ENCODE results near the gene GZMH.

- TF ChIP-seq CHD2 (IDR thresholded peaks at IDR 0.05; ENCODE audit: low read length) (no peak), JUN (IDR thresholded peaks at IDR 0.05; ENCODE audit: low read depth, low read length) (no peak), CTCF (IDR thresholded peaks at IDR 0.05; ENCODE audit: control extremely low read depth in 1 of 3, insufficient read depth in 1 of 3, low read depth in 1 of 3, low read length in 3 of 3) (no peak), EZH2 (IDR thresholded peaks at IDR 0.05; ENCODE audit: low read depth, low read length, severe bottlenecking) (no peak), TCF12 (IDR thresholded peaks at IDR 0.05; ENCODE audit: low read depth, low read length) (no peak), KDM5A (IDR thresholded peaks at IDR 0.05; ENCODE audit: low read length) (no peak), POLR2A (IDR thresholded peaks at IDR 0.05; ENCODE audit: control extremely low read depth in 1 of 2, low read depth in 2 of 2, low read length in 2 of 2) (no peak), ZNF274 (IDR thresholded peaks at IDR 0.05; ENCODE audit: borderline replicate concordance, extremely low read depth, low read length) (no peak), SP1 (IDR thresholded peaks at IDR 0.05; ENCODE audit: low read depth, low read length) (no peak), SUZ12 (IDR thresholded peaks at IDR 0.05; ENCODE audit: low read length) (no peak)
- TF ChIP-seq, protein P1, sequence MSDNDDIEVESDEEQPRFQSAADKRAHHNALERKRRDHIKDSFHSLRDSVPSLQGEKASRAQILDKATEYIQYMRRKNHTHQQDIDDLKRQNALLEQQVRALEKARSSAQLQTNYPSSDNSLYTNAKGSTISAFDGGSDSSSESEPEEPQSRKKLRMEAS (IDR thresholded peaks at IDR 0.05) = no peak
Measured at GRCh38 chr14:24556756-24557155, 52.7 kb downstream of the GZMH start.
